ENCODE data around the gene OGG1.
A peak's percentile ranks its signal among the peaks of the same experiment; 100 is the strongest.

The OGG1 gene

GRCh38 chr3:9727743-9728142, 22.0 kb upstream of the OGG1 start:
- DNase-seq (ENCODE audit: low spot score), result no peak

- DNase-seq (ENCODE audit: low spot score), result no peak
Measured at GRCh38 chr3:9729419-9729818, 20.3 kb upstream of the OGG1 start.

DNA sequence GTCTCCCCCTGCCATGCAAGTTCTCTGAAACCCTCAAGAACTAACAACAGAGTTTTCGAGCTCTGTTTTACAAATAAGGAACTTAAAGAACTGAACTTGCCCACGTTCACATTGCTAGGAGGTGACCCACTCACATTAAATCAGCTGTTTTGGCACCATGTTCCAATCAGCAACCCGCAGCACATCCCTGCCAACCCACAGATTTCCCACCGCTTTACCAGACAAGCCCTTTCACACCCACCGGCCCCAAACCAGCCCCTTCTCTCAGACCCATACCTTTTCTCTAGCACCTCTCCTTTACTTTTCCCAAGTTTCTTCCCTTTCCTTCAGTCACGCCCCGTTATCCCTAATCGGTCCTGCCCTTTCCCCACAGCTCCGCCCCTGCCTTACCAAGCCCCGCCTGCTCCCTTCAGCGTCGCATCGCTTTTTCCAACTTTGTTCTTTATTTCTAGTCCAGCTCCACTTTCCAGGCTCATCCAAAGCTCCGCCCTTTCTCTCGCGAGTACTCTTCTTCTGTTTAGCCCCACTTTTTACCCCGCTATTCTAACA, 19.0 kb upstream of the OGG1 start:
- no peak for DNase-seq (ENCODE audit: low spot score)

- peak; percentile 99 for DNase-seq (ENCODE audit: low spot score)
Measured at GRCh38 chr3:9731206-9732079, 18.3 kb upstream of the OGG1 start, which contains the start of gene BRPF1. BRPF1 (plus strand) TSS chr3:9731735; CDS start chr3:9734141, 2,406 bp downstream.

DNA sequence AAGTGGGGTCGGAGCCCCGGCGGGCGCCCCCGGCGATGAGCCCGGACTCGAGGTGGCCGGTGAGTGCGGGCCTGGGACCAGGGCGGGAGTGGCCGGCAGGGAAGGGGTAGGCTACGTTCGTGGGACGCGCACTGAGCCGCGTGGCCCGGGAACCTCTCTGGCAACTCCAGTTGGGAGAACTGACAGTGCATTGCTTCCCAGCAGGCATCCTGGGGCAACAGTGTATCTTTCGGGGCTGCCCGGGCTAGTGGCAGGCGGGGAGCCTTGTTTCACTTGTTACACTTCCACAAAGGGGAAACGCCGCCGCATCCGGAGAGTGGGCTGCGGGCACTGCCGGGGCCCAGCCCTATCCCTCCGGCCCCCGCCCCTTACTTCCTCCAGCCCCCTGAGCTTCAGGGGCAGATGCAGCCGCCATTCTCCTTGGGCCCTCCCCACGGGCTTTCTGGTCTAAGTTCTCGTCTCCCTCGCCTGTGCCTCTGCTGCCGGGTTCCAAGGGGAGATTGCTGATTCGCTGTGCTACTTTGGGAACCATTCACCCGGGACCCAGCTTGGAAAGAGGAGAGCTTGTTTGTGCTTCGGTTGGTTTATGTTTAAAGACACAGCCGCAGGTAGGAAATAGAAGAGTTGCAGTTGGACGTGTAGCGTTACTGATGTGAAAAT, 17.5 kb upstream of the OGG1 start:
- DNase-seq (ENCODE audit: low spot score), result no peak

- peak; percentile 41 for DNase-seq (ENCODE audit: low spot score)
Measured at GRCh38 chr3:9732740-9733115, 17.0 kb upstream of the OGG1 start.

DNA sequence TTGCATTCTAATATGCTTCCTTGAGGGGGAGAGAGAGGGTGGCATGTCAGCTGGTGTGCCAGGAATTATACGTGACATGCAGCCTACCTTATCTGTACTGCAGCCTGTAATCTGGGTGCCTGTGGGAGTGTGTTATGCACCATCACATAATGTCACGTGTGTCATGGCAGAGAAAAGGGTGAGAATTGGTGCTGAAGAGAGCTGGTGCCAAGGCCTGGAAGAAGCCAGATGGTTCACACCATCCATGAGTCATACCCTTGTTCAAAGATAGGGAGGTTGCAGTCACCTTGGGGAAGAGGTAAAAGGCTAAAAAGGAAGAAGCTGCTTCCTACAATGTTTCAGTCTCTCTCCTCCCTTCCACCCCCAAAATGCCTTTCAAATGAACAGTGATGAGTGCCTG, 12.9 kb upstream of the OGG1 start:
- no peak for DNase-seq (ENCODE audit: low spot score)

DNA sequence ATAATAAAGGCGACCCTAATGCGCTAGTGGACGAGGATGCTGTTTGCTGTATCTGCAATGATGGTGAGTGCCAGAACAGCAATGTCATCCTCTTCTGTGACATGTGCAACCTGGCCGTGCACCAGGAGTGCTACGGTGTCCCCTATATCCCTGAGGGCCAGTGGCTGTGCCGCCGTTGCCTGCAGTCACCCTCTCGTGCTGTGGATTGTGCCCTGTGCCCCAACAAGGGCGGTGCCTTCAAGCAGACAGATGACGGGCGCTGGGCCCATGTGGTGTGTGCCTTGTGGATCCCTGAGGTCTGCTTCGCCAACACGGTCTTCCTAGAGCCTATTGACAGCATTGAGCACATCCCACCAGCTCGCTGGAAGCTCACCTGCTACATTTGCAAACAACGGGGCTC, 10.6 kb upstream of the OGG1 start:
- DNase-seq (ENCODE audit: low spot score), result no peak

GRCh38 chr3:9742560-9742959, 7.2 kb upstream of the OGG1 start:
- no peak for DNase-seq (ENCODE audit: low spot score)

DNA sequence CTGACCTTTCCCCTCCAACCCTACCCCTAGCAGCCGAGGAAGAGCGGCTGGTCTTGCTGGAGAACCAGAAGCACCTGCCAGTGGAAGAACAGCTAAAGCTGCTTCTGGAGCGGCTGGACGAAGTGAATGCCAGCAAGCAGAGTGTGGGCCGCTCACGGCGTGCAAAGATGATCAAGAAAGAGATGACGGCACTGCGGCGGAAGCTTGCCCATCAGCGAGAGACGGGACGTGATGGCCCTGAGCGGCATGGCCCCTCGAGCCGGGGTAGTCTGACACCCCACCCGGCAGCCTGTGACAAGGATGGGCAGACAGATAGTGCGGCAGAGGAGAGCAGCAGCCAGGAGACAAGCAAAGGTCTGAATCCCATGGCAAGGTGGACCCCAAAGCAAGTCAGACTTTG, 6.2 kb upstream of the OGG1 start:
- no peak for DNase-seq (ENCODE audit: low spot score)

- no peak for DNase-seq (ENCODE audit: low spot score)
Measured at GRCh38 chr3:9744162-9744561, 5.6 kb upstream of the OGG1 start.

DNA sequence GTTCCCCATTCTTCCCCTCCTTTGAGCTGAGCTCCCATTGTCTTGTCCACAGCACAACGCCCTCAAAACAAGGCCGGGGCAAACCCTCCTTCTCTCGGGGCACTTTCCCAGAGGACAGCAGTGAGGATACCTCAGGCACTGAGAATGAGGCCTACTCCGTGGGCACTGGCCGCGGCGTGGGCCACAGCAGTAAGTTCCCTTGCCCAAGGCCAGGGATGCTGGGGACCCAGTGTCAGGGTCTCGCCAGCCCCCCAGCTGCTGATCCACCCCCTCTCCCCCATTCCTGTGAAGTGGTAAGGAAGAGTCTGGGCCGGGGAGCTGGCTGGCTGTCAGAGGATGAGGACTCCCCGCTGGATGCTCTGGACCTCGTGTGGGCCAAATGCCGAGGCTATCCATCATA, 4.2 kb upstream of the OGG1 start:
- no peak for DNase-seq (ENCODE audit: low spot score)

DNA sequence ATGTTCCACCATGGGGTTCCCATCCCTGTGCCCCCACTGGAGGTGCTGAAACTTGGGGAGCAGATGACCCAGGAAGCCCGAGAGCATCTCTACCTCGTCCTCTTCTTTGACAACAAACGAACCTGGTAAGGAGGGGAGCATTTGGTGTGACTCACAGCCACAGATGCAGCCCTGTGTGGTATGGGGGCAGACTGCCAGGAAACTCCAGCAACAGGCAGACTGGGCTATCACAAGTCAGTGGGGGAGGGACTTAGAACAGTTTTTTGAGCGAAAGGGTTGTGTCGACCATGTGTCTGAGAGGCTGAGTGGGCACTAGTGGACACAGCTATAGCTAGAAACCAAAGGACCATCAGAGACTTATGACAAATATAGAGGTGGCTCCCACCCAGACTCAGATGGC, 3.4 kb upstream of the OGG1 start:
- no peak for DNase-seq (ENCODE audit: low spot score)

- DNase-seq (ENCODE audit: low spot score), result no peak
Measured at GRCh38 chr3:9747267-9747666, 2.5 kb upstream of the OGG1 start.

- no peak for DNase-seq (ENCODE audit: low spot score)
Measured at GRCh38 chr3:9748031-9748430, 1.7 kb upstream of the OGG1 start.

- DNase-seq (ENCODE audit: low spot score), result no peak
Measured at GRCh38 chr3:9749296-9749644, 482 bp upstream of the OGG1 start.

- no peak for DNase-seq (ENCODE audit: low spot score)
Measured at GRCh38 chr3:9750556-9751411, 1.0 kb downstream of the OGG1 start.

- DNase-seq (ENCODE audit: low spot score), result no peak
Measured at GRCh38 chr3:9754678-9755077, 4.9 kb downstream of the OGG1 start.

- DNase-seq (ENCODE audit: low spot score), result no peak
Measured at GRCh38 chr3:9757427-9757826, 7.7 kb downstream of the OGG1 start.

- no peak for DNase-seq (ENCODE audit: low spot score)
Measured at GRCh38 chr3:9760779-9761505, 11.2 kb downstream of the OGG1 start.

DNA sequence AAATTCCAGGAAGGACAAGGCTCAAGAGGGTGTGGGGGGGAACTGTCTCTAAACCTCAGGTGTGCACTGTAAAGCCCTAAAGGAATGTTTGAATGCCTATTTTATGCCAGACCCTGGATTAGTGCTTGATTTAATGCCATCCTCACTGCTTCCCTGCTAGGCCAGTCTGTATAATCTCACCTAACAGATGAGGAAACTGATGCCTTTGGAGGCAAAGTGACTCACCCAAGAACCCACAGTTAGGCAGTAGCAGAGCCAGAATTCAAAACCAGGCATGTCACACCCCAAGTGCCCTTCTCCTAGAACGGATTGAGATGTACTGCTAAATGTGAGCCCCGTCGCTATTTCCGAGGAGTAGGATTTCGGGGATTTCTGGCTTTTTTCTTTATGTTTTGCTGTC, 12.2 kb downstream of the OGG1 start:
- no peak for DNase-seq (ENCODE audit: low spot score)

GRCh38 chr3:9762871-9763270, 13.1 kb downstream of the OGG1 start:
- no peak for DNase-seq (ENCODE audit: low spot score)
